Right forelimb (tissue), 1 donor: ENCODE measurements around the gene ROCK2.
A peak's percentile ranks its signal among the peaks of the same experiment; 100 is the strongest.

Experiments used
- DNase-seq: peaks from one replicate; pipeline ENCODE4 v3.0.0-alpha.2; 2018

The ROCK2 gene

DNA sequence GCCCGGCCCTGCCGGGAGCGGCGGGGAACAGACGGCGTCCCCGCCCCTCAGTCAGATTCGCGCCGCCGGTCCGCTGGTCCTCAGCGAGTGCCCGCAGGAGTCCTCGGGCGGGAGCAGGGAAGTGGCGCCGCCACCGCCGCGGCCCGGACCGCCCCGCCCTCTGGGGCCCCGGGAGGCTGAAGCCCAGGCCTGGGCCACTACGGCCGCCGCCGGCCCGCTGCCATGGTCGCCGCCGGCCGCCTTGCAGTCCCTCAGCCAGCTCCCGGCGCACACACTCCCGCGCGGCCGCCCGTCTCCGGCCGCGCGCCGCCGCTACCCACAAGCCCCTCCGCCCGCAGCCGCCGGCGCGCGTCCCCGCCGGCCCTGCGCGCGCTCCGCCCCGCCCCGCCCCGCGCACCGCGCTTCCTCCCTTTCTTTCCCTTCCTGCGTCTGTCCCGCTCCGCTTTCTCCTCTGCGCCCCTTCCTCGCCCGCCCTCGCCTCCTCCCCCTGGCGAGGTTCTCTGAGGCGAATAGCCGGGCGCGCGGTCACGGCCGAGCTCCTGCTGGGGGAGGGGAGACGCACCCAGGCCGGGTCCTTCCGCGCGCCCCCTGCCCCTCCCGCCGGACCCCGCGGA is at the start of gene ROCK2:
TSS of gene ROCK2 (minus strand) at position 295 of the 614 bp plus-strand sequence. CDS start 500 bp downstream, outside the sequence.
- DNase-seq, result peak; percentile 94

GRCh38 chr2:11393711-11394236 is 49.3 kb upstream of the ROCK2 start:
- DNase-seq, result peak; percentile 52

GRCh38 chr2:11391942-11392266 is 47.5 kb upstream of the ROCK2 start:
- DNase-seq, result no peak

GRCh38 chr2:11390399-11390658 is 45.9 kb upstream of the ROCK2 start:
- no peak for DNase-seq

GRCh38 chr2:11389551-11390398 is 45.3 kb upstream of the ROCK2 start:
- no peak for DNase-seq

DNA sequence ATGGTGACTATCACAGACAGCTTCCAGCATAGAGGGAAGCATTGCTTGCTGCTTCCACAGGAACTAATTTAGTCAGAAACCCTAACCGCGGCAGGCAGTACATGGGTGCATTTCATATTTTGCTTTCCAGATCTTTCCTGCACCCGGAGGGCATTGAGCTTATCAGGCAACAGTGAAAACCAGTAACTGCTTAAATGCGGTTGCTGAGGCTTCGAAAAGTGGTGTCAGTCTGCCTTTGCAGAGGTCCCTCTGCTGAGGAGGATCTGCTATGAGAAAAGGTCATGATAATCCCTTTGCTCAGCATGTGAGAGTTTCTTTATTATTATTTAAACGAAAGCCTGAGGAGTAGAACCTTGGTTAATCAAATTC is 44.6 kb upstream of the ROCK2 start:
- no peak for DNase-seq

DNA sequence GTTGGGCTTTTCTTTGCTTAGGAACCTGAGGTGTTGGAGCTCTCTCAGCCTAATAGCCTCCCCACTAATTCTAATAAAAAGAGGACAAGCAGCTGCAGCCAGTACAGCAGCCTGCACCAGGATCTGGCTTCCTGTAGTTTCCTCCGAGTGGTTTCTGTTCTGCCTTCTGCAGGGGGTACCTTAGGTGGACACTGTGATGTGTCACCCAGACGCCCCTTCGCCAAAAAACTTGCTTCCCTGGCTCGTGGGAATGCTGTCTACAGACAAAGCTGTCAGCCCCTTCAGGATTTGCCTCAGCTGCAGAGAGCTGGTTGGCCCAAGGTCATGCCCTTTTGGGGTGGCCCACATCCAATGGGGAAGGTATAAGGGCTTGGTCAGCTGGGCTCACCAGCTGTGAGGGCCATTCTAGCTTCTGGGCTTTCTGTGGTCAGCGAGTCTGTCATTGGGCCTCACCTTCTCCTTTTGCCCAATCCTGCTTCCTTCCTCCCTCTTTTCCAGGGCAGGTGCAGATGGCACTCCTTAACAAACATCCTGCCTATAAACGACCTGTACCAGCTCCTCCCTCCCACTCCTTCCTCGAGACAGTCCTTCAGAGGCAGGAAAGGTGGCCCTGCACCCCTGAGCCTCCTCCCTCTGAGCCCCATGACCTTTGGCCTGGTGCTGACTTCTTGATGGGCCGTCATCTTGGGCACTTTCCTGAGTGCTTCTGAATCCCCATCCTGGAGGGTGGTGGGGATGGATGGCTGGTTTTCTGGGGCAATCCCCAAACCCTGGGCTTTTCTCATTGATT is 44.0 kb upstream of the ROCK2 start:
- DNase-seq, result no peak

DNA sequence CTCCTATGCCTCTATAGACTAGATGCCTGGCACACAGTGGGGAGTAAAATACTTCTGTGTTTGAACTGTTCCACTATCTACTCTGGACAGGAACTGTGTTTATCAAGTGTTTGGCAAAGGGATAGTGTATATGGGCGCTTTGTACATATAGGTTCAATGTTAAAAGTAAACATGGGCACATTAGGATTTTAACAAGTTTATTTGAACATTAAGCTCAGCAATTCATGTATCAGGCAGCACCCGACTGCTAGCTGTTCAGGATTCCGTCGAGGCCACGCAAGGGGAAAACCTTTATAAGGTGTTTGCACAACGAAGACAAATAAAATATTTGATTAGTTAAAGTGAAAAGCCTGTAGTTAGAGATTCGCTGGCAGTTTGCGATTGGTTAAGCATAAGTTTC is 43.4 kb upstream of the ROCK2 start:
- no peak for DNase-seq

GRCh38 chr2:11387100-11387390 is 42.6 kb upstream of the ROCK2 start:
- no peak for DNase-seq

DNA sequence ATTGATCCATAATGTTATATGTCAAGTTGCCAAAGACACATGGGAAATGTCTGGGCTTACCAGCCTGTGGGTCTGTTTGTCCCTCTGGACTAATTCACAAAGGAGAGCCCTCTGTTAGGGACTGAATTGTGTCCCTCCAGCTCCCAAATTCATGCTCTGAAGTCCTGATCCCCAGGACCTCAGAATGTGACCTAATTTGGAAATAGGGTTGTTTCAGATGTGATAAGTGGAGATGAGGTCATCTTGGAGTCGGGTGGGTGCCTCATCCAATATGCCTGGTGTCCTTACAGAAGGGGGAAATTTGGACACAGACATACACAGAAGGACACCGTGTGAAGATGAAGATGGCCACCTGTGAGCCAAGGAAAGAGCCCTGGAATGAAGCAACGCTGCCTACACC is 41.4 kb upstream of the ROCK2 start:
- DNase-seq, result no peak

DNA sequence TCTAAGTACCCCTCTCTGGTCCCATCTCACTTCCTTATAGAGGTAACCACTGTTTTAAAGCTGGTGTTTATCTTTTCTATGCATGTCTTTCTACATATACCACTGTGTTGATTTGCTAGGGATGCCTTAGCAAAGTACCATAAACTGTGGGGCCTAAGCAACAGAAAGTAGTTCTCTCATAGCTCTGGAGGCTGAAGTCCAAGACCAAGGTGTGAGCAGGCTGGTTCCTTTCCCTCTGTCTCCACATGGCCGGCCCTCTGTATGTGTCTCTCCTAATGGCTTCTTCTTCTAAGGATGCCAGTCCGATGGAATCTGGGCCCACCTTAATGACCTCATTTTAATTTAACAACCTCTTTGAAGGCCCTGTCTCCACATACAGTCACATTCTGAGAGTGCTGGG is 40.8 kb upstream of the ROCK2 start:
- no peak for DNase-seq

GRCh38 chr2:11379558-11379957 is 35.1 kb upstream of the ROCK2 start:
- no peak for DNase-seq

GRCh38 chr2:11377928-11378545 is 33.6 kb upstream of the ROCK2 start:
- no peak for DNase-seq

DNA sequence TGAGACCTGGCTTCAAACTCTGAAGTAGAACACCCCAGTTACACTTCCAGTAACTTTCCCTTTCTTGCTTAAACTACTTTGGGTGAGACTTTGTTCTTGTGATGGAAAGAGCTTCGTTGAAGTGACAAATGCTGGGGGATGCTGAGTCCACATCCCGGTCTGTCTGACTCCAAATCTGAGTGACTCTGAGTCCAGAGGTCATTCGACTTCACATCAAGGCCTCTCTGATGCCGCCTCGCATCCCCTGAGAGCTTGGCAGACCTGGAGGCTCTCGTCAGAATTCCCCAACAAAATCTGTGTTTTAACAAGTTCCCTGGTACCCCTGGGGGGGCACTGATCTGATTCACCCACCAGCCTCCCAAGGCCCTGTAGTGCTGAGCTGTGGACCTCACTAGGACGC is 31.6 kb upstream of the ROCK2 start:
- no peak for DNase-seq

DNA sequence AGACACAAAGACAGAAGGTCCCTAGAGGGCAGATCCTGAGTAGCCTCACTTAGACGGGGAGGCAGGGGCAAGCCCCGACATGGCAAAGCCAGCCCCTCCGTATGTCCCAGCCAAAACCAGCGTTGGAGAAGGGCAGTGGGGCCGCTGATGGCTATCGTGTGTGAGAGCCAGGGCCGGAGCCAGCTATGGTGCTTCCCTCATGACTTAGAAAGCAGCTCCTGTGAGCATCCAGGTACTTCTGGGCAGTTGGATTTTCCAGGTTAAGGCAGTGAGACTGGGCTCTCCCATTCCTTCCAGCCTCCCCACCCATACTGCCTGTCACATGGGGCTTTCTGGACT is 31.2 kb upstream of the ROCK2 start:
- DNase-seq, result no peak

- no peak for DNase-seq
These were observed 30.7 kb upstream of the ROCK2 start for GRCh38 chr2:11375025-11375688.

DNA sequence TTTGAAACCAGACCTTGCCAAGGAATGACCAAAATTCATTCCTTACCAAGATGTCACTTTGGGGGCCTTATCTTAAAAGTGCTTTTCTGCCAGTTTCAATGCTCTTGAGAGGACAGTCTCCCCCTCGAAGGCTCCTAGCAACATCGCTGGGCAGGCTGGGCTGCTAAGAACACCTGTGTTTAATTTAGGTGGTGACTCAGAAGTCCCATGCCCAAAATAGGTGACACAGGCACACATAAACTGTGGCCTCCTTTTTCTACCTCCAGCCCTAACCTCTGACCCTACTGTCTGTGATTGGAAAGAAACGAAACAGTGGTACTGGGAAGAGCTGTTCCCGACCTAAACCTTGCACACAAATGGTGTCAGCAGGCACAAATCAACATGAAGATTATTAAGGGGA is 28.7 kb upstream of the ROCK2 start:
- DNase-seq, result no peak

DNA sequence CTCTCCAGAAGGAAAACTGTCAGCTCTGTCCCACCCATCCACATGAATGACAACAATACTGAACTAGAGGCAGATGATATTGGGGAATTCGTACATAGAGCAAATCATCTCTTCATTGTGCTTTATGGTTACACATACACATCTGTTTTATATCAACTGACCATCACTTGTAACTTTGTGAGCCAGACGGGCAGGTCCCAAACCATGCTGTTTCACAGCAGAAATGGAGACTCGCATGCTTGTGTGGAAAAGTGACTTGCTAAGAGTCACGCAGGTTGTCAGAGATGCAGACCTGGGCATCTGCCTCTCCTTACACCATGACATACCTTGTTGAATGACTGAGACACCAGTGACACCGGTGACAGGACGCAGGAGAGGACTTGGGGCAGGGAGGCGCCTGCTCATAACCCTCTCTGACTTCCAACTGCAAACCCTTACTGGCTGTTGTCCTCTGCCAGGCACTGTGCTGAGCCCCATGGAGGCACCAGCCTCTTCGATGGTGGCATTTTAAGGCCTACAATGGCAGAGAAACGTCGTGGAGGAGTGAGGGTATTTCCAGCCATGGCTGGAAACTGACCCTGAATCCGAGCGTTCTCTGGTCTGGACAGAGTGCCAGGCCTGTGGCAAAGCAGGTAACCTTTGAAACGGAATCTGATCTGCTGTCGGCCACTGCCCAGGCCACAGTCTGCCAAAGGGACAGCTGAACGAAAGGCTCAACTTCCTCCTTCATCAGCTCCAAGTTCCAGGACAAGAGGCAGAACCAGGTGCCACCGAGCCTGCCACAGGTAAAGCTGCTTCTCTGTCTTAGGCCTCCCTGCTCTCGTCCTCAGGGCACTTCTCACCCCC is 26.9 kb upstream of the ROCK2 start:
- DNase-seq, result no peak

GRCh38 chr2:11370377-11371091 is 26.1 kb upstream of the ROCK2 start:
- no peak for DNase-seq

- DNase-seq, result no peak
These were observed 23.7 kb upstream of the ROCK2 start for GRCh38 chr2:11368059-11368572.

DNA sequence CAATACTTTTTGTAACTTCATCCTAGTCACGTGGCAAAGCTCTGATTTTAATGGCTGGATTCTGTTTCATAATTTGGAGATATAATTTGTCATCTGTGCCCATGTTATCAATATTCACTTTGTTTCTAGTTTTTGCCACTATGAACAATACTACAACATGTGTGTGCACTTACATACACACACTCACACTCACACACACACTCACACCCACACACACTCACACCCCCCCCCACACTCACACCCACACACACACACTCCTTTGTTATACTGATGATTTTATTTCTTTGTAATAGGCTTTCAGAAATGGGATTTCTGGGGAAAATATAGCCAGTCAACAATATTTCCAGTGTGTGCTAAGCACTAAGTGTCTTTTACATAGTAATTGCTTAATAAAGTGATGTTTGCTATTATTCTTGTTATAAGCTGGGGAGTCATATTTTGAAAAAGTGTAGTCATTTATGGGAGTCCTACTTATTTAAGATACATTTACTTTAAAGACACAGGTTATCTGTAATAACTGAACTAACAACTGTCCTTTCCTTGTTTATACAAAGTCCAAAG is 22.8 kb upstream of the ROCK2 start:
- no peak for DNase-seq
